Measurements from ENCODE around the gene MAP4K5.

DNA sequence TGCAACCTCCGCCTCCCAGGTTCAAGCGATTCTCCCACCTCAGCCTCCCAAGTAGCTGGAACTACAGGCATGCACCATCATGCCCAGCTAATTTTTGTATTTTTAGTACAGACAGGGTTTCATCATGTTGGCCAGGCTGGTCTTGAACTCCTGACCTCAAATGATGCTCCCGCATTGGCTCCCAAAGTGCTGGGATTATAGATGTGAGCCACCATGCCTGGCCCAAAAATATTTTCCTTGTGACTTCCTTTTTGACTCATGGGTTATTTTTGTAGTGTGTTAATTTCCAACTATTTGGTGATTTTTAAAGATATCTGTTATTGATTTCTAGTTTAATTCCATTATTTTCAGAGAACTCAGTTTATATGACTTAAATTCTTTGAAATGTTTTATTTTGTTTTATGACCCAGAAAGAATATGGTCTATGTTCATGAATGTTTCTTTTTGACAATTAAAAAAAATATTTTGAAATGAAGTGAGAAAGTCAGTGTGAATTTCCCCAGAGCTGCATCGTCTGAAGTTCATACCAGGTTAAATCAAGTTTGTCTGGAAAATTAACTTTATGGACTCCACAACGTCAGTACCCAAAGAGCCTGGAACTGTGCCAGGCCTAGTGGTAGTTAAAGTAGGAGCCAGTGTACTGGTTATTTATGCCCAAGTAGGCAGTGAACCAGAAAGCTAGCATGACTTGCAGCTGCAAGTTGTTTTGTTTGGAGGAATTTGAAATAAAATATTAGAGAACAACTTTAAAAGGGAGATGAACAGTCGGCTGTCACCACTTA is 132.9 kb downstream of the MAP4K5 start:
- no peak for TF ChIP-seq GATA2 (IDR thresholded peaks at IDR 0.05; ENCODE audit: low read depth, low read length)
- TF ChIP-seq GATA3 (IDR thresholded peaks at IDR 0.05; ENCODE audit: low read depth, low read length): no peak

Measured in SH-SY5Y (cell line).